ENCODE data around the gene UGT1A5.

DNA sequence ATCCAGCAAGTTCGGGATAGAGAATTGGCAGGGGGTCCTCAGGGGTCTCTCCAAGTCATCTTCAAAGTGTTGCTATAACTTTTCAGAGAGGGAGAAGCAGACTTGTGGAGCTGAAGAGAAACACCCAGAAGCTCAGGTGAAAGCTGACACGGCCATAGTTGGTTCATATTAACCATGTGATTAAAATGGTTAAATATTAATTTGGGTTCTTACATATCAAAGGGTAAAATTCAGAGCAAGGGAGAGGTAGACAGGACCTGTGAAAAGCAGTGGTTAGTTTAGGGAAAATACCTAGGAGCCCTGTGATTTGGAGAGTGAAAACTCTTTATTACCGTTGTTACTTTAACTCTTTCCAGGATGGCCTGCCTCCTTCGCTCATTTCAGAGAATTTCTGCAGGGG lies 20.1 kb upstream of the UGT1A5 start, which contains the start of gene UGT1A6:
- TF ChIP-seq, protein P1, sequence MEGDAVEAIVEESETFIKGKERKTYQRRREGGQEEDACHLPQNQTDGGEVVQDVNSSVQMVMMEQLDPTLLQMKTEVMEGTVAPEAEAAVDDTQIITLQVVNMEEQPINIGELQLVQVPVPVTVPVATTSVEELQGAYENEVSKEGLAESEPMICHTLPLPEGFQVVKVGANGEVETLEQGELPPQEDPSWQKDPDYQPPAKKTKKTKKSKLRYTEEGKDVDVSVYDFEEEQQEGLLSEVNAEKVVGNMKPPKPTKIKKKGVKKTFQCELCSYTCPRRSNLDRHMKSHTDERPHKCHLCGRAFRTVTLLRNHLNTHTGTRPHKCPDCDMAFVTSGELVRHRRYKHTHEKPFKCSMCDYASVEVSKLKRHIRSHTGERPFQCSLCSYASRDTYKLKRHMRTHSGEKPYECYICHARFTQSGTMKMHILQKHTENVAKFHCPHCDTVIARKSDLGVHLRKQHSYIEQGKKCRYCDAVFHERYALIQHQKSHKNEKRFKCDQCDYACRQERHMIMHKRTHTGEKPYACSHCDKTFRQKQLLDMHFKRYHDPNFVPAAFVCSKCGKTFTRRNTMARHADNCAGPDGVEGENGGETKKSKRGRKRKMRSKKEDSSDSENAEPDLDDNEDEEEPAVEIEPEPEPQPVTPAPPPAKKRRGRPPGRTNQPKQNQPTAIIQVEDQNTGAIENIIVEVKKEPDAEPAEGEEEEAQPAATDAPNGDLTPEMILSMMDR (conservative IDR thresholded peaks at IDR 0.05) = no peak
- TF ChIP-seq ZFX (IDR thresholded peaks at IDR 0.05) = no peak
